Measurements from ENCODE around the gene MAP3K12.

Gene MAP3K12

GRCh38 chr12:53474077-53474476 is 25.2 kb downstream of the MAP3K12 start:
- TF ChIP-seq TAF1 (IDR thresholded peaks at IDR 0.05; ENCODE audit: low read depth) = no peak
- TF ChIP-seq REST (IDR thresholded peaks at IDR 0.05; ENCODE audit: low read depth) = no peak
- TF ChIP-seq NFIC (IDR thresholded peaks at IDR 0.05) = no peak
- no peak for TF ChIP-seq MAX (IDR thresholded peaks at IDR 0.05)
- TF ChIP-seq ZBTB7A (IDR thresholded peaks at IDR 0.05; ENCODE audit: low read depth) = no peak
- TF ChIP-seq FOXM1 (IDR thresholded peaks at IDR 0.05; ENCODE audit: borderline replicate concordance, low read depth) = no peak
- no peak for TF ChIP-seq TEAD4 (IDR thresholded peaks at IDR 0.05)
- no peak for TF ChIP-seq EP300 (IDR thresholded peaks at IDR 0.05; ENCODE audit: borderline replicate concordance)
- no peak for TF ChIP-seq YY1 (IDR thresholded peaks at IDR 0.05; ENCODE audit: low read depth)
- no peak for TF ChIP-seq CEBPB (IDR thresholded peaks at IDR 0.05)

GRCh38 chr12:53472056-53472582 is 27.1 kb downstream of the MAP3K12 start:
- TF ChIP-seq YY1 (IDR thresholded peaks at IDR 0.05; ENCODE audit: low read depth) (no peak), RAD21 (IDR thresholded peaks at IDR 0.05; ENCODE audit: low read depth) (no peak), TEAD4 (IDR thresholded peaks at IDR 0.05) (no peak), FOXM1 (IDR thresholded peaks at IDR 0.05; ENCODE audit: borderline replicate concordance, low read depth) (no peak), REST (IDR thresholded peaks at IDR 0.05; ENCODE audit: low read depth) (no peak), NFIC (IDR thresholded peaks at IDR 0.05) (no peak), ZBTB7A (IDR thresholded peaks at IDR 0.05; ENCODE audit: low read depth) (no peak), TCF12 (IDR thresholded peaks at IDR 0.05; ENCODE audit: low read depth) (no peak), EP300 (IDR thresholded peaks at IDR 0.05; ENCODE audit: borderline replicate concordance) (no peak), EGR1 (IDR thresholded peaks at IDR 0.05) (no peak), MAX (IDR thresholded peaks at IDR 0.05) (no peak), TAF1 (IDR thresholded peaks at IDR 0.05; ENCODE audit: low read depth) (no peak), CEBPB (IDR thresholded peaks at IDR 0.05) (no peak), CREB1 (IDR thresholded peaks at IDR 0.05; ENCODE audit: low read depth) (no peak), USF1 (IDR thresholded peaks at IDR 0.05) (no peak)

- TF ChIP-seq EGR1 (IDR thresholded peaks at IDR 0.05) (no peak), FOXM1 (IDR thresholded peaks at IDR 0.05; ENCODE audit: borderline replicate concordance, low read depth) (no peak), REST (IDR thresholded peaks at IDR 0.05; ENCODE audit: low read depth) (no peak), ZBTB7A (IDR thresholded peaks at IDR 0.05; ENCODE audit: low read depth) (no peak), CREB1 (IDR thresholded peaks at IDR 0.05; ENCODE audit: low read depth) (no peak), NFIC (IDR thresholded peaks at IDR 0.05) (no peak), EP300 (IDR thresholded peaks at IDR 0.05; ENCODE audit: borderline replicate concordance) (no peak), TAF1 (IDR thresholded peaks at IDR 0.05; ENCODE audit: low read depth) (no peak), TCF12 (IDR thresholded peaks at IDR 0.05; ENCODE audit: low read depth) (no peak), RAD21 (IDR thresholded peaks at IDR 0.05; ENCODE audit: low read depth) (no peak), MAX (IDR thresholded peaks at IDR 0.05) (no peak), TEAD4 (IDR thresholded peaks at IDR 0.05) (no peak), CEBPB (IDR thresholded peaks at IDR 0.05) (no peak), USF1 (IDR thresholded peaks at IDR 0.05) (no peak), YY1 (IDR thresholded peaks at IDR 0.05; ENCODE audit: low read depth) (no peak)
Measured at GRCh38 chr12:53468282-53468681, 31.0 kb downstream of the MAP3K12 start.

GRCh38 chr12:53467880-53468279 is 31.4 kb downstream of the MAP3K12 start:
- TF ChIP-seq EGR1 (IDR thresholded peaks at IDR 0.05) (no peak), NFIC (IDR thresholded peaks at IDR 0.05) (no peak), CEBPB (IDR thresholded peaks at IDR 0.05) (no peak), REST (IDR thresholded peaks at IDR 0.05; ENCODE audit: low read depth) (no peak), USF1 (IDR thresholded peaks at IDR 0.05) (no peak)

All from Ishikawa (cell line).